ENCODE measurements around the gene ZNF326. TPM values are rescaled to one million over a fixed set of nuclear protein-coding genes. Genes with fewer than 3 reads are reported as not detected.

Gene ZNF326, protein sequence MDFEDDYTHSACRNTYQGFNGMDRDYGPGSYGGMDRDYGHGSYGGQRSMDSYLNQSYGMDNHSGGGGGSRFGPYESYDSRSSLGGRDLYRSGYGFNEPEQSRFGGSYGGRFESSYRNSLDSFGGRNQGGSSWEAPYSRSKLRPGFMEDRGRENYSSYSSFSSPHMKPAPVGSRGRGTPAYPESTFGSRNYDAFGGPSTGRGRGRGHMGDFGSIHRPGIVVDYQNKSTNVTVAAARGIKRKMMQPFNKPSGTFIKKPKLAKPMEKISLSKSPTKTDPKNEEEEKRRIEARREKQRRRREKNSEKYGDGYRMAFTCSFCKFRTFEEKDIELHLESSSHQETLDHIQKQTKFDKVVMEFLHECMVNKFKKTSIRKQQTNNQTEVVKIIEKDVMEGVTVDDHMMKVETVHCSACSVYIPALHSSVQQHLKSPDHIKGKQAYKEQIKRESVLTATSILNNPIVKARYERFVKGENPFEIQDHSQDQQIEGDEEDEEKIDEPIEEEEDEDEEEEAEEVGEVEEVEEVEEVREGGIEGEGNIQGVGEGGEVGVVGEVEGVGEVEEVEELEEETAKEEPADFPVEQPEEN
- total RNA-seq = 10 to 100 TPM; 10.8 to 34.1 (median 17.0) TPM

GRCh38 chr1:89994805-89995597, at the start of gene ZNF326:
Gene ZNF326, plus strand, starts transcription at chr1:89995110. Its CDS starts 148 bp downstream, at chr1:89995258.
- H3K4me3 ChIP-seq = peak within 1 kb of the TSS; percentile 66
- no peaks in the 10 kb centered on the region for H3K27me3 ChIP-seq
- under 1% methylated on average over 33 of the region's 88 CpGs for WGBS
- no peaks in the 10 kb centered on the region for H3K9me3 ChIP-seq
- H3K4me1 ChIP-seq = peaks cover 32% of the 10 kb centered on the region
- peak within 1 kb of the TSS; percentile 91 for H3K27ac ChIP-seq
- DNase-seq (ENCODE audit: low spot score in 2 of 2) = peak; percentile 95 to 96
- H3K36me3 ChIP-seq = no peaks in the 10 kb centered on the region
- TF ChIP-seq POLR2AphosphoS5 (IDR thresholded peaks at IDR 0.05) (peak; percentile 77 to 96 (median 96)), EP300 (IDR thresholded peaks at IDR 0.05) (no peak), POLR2A (IDR thresholded peaks at IDR 0.05) (peak; percentile 29 to 97)

DNA sequence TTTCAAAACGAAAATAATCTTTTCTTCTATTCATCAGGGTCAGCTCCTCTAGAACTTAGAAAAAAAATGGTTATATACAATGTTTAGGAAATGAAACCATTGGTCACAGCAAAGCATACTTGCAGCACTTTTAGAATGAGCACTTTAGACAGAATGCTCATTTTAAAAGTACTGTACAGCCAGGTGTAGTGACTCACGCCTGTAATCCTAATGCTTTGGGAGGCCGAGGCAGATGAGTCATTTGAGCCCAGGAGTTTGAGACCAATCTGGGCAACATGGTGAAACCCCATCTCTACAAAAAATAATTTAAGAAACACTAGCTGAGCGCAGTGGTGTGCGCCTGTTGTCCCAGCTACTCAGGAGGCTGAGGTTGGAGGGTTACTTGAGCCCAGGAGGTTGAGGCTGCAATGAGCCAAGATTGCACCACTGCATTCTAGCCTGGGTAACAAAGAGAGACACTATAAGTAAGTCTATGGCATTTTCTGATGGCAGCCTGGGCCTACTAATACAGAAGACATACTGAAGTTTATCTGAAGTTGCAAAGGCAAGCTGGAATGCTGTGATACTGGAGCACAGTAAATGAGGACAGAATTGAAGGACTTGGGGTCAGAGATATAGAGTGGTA, 48.9 kb upstream of the ZNF326 start:
- Histone ChIP-seq H3K4me1 (no peaks in the 10 kb centered on the region), H3K4me3 (no peak overlapping the region), H3K36me3 (no peaks in the 10 kb centered on the region), H3K27me3 (no peaks in the 10 kb centered on the region), H3K27ac (no peak overlapping the region), H3K9me3 (no peaks in the 10 kb centered on the region)
- 85% methylated on average over 5 of the region's 5 CpGs for WGBS
- no peak for DNase-seq (ENCODE audit: low spot score in 2 of 2)
- TF ChIP-seq POLR2AphosphoS5 (IDR thresholded peaks at IDR 0.05) (no peak), EP300 (IDR thresholded peaks at IDR 0.05) (no peak), POLR2A (IDR thresholded peaks at IDR 0.05) (no peak)
- TF ChIP-seq, protein P1, sequence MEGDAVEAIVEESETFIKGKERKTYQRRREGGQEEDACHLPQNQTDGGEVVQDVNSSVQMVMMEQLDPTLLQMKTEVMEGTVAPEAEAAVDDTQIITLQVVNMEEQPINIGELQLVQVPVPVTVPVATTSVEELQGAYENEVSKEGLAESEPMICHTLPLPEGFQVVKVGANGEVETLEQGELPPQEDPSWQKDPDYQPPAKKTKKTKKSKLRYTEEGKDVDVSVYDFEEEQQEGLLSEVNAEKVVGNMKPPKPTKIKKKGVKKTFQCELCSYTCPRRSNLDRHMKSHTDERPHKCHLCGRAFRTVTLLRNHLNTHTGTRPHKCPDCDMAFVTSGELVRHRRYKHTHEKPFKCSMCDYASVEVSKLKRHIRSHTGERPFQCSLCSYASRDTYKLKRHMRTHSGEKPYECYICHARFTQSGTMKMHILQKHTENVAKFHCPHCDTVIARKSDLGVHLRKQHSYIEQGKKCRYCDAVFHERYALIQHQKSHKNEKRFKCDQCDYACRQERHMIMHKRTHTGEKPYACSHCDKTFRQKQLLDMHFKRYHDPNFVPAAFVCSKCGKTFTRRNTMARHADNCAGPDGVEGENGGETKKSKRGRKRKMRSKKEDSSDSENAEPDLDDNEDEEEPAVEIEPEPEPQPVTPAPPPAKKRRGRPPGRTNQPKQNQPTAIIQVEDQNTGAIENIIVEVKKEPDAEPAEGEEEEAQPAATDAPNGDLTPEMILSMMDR (IDR thresholded peaks at IDR 0.05) = no peak

DNA sequence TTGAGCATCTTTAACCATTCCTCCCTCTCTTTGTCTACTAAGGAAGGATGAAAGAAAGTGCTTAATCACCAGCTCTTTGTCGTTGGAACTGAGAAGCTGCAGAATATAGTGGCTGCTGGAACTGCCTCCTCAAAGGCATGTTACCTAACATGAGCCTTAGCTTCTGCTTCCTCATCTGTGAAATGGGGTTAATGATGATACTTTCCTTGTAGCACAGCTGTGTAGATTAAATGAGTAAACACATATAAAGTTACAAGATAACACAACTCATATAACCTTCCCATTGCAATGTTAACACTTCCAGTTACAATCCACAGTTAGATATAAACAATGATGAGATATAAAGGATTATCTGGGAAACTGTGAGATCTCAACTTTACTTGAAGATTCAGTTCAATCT, 48.4 kb upstream of the ZNF326 start:
- 29% methylated on average over 1 of the region's 1 CpG for WGBS
- Histone ChIP-seq H3K27ac (no peak overlapping the region), H3K9me3 (no peaks in the 10 kb centered on the region), H3K36me3 (no peaks in the 10 kb centered on the region), H3K4me1 (no peaks in the 10 kb centered on the region), H3K27me3 (no peaks in the 10 kb centered on the region), H3K4me3 (no peak overlapping the region)
- TF ChIP-seq, protein P1 (IDR thresholded peaks at IDR 0.05) = no peak
- TF ChIP-seq POLR2A (IDR thresholded peaks at IDR 0.05) = no peak
- no peak for TF ChIP-seq POLR2AphosphoS5 (IDR thresholded peaks at IDR 0.05)
- no peak for TF ChIP-seq EP300 (IDR thresholded peaks at IDR 0.05)
- no peak for DNase-seq (ENCODE audit: low spot score in 2 of 2)

DNA sequence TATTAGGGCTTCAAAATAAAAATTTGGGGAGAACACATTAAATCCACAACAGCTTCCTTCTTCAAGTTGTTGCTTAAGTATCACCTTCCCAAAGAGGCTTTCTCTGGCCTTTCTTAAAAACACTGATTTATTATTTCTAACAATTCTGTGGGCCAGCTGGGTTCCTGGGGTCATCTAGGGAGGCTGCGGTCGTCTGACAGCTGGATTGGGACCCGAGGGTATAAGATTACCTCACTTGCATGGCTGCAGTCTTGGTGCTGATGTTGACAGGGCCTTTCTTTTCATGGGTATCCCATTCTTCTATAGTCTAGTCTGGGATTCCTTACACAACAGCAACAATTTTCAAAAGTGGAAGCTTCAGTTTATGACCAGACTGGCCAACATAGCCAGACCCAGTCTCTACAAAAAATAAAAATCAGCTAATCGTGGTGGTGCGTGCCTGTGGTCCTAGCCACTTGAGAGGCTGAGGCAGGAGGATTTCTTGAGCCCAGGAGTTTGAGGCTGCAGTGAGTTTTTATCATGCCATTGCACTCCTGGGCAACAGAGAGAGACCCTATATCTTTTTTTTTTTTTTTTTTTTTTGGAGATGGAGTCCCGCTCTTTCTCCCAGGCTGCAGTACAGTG, 46.1 kb upstream of the ZNF326 start:
- no peaks in the 10 kb centered on the region for H3K9me3 ChIP-seq
- TF ChIP-seq EP300 (IDR thresholded peaks at IDR 0.05) (no peak), POLR2A (IDR thresholded peaks at IDR 0.05) (no peak), POLR2AphosphoS5 (IDR thresholded peaks at IDR 0.05) (no peak)
- TF ChIP-seq, protein P1 (IDR thresholded peaks at IDR 0.05) = no peak
- WGBS = 95% methylated on average over 6 of the region's 6 CpGs
- H3K4me1 ChIP-seq = peaks cover 11% of the 10 kb centered on the region
- no peak overlapping the region for H3K4me3 ChIP-seq
- DNase-seq (ENCODE audit: low spot score in 2 of 2) = no peak
- H3K27me3 ChIP-seq = no peaks in the 10 kb centered on the region
- no peak overlapping the region for H3K27ac ChIP-seq
- H3K36me3 ChIP-seq = no peaks in the 10 kb centered on the region

DNA sequence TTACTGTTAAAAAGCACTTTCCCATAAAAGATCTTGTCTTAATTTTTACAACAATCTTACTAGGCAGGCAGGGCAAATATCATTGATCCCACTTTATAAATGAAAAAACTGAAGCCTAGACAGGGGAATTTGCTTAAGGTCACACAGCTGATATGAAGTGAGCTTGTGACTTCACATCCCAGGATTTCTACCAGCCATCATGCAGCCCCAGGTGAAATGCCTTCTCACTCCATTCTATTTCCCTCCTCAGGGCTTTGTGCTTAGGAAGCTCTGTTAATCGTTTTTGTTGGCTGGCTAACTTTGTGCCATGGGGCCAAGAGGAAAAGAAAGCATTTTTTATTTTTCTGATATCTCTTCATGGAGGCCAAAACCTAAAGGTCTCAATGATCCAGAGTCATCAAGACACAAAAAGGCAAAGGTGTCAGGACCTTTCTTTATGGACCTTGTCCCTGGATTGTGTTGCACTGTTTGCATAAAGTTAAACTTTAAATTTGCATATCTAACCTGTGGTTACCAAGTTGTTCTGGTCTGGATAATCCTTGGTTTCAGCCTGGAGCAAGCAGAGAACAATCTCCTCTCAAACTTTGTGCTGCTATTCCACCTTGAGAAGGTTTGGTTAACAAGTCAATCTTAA, 44.8 kb upstream of the ZNF326 start:
- 0% methylated on average over 1 of the region's 1 CpG for WGBS
- no peak overlapping the region for H3K4me3 ChIP-seq
- no peak for DNase-seq (ENCODE audit: low spot score in 2 of 2)
- no peaks in the 10 kb centered on the region for H3K36me3 ChIP-seq
- peaks cover 13% of the 10 kb centered on the region for H3K4me1 ChIP-seq
- no peaks in the 10 kb centered on the region for H3K9me3 ChIP-seq
- no peaks in the 10 kb centered on the region for H3K27me3 ChIP-seq
- no peak for TF ChIP-seq EP300 (IDR thresholded peaks at IDR 0.05)
- TF ChIP-seq, protein P1 (IDR thresholded peaks at IDR 0.05) = no peak
- H3K27ac ChIP-seq = no peak overlapping the region

All from suprapubic skin (tissue), 4 donors.